Colonic mucosa (tissue), 4 donors: ENCODE measurements around the gene SLC25A21. TPM values are rescaled to one million over a fixed set of nuclear protein-coding genes. Genes with fewer than 3 reads are reported as not detected.

Source experiments
- DNase-seq: peaks from one replicate; pipeline ENCODE4 v3.0.0-alpha.2; 2020
- H3K27ac ChIP-seq: fragments of 200-600 bp; one replicate; pipeline ENCODE4 v1.8.0; 2021
- H3K27me3 ChIP-seq: fragments of 200-600 bp; one replicate; pipeline ENCODE4 v1.8.0; 2021
- H3K36me3 ChIP-seq: fragments of 200-600 bp; one replicate; pipeline ENCODE4 v1.8.0; 2021
- H3K4me1 ChIP-seq: fragments of 200-600 bp; one replicate; pipeline ENCODE4 v1.8.0; 2021; ENCODE audit warnings: mild to moderate bottlenecking
- H3K4me3 ChIP-seq: fragments of 200-600 bp; one replicate; pipeline ENCODE4 v1.8.0; 2021
- H3K9ac ChIP-seq, 2 donors: one replicate each; pipeline ENCODE4 v1.7.0; 2013; ENCODE audit warnings: control low read depth in 2 of 2, low read depth in 2 of 2, low read length in 2 of 2
- H3K9me3 ChIP-seq: fragments of 200-600 bp; one replicate; pipeline ENCODE4 v1.8.0; 2021
- intact Hi-C: fragments of 100-400 bp; cut with DNase I; formaldehyde crosslinking; loops from one replicate; pipeline ENCODE4 v1.14.1; 2022
- total RNA-seq, 2 donors: library from RNA; stranded (reverse); fragmentation: NEBNext Ultra II Directional in 1 of 2; extraction: Animal tissue kit (Norgen Biotek cat#: 25700) in 1 of 2; gene quantifications; one replicate each; pipeline ENCODE4 v1.2.1, GENCODE V29; 2021
- TF ChIP-seq, protein P1 (sequence below): fragments of 200-600 bp; IDR thresholded peaks from one replicate; pipeline ENCODE4 v1.8.0; 2022; ENCODE audit warnings: antibody characterized with exemption, mild to moderate bottlenecking
- donor health status: healthy.
- donor health status: DM: no; HTN: no; CAD: no.
- donor health status: DM: no; HTN: no; CAD: no.

SLC25A21 gene
- total RNA-seq, 2 donors from 2014 or later = 0.77 to 0.82 TPM

GRCh38 chr14:36767603-36768281 lies 404.7 kb downstream of the SLC25A21 start:
- no peak overlapping the region for H3K9ac ChIP-seq
- no peaks in the 10 kb centered on the region for H3K27me3 ChIP-seq
- H3K4me3 ChIP-seq = no peak overlapping the region
- no peak overlapping the region for H3K27ac ChIP-seq
- TF ChIP-seq, protein P1, sequence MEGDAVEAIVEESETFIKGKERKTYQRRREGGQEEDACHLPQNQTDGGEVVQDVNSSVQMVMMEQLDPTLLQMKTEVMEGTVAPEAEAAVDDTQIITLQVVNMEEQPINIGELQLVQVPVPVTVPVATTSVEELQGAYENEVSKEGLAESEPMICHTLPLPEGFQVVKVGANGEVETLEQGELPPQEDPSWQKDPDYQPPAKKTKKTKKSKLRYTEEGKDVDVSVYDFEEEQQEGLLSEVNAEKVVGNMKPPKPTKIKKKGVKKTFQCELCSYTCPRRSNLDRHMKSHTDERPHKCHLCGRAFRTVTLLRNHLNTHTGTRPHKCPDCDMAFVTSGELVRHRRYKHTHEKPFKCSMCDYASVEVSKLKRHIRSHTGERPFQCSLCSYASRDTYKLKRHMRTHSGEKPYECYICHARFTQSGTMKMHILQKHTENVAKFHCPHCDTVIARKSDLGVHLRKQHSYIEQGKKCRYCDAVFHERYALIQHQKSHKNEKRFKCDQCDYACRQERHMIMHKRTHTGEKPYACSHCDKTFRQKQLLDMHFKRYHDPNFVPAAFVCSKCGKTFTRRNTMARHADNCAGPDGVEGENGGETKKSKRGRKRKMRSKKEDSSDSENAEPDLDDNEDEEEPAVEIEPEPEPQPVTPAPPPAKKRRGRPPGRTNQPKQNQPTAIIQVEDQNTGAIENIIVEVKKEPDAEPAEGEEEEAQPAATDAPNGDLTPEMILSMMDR = no peak
- H3K36me3 ChIP-seq = no peaks in the 10 kb centered on the region
- DNase-seq = no peak
- no peaks in the 10 kb centered on the region for H3K4me1 ChIP-seq
- H3K9me3 ChIP-seq = no peaks in the 10 kb centered on the region
- intact Hi-C loops = no loop called here

DNA sequence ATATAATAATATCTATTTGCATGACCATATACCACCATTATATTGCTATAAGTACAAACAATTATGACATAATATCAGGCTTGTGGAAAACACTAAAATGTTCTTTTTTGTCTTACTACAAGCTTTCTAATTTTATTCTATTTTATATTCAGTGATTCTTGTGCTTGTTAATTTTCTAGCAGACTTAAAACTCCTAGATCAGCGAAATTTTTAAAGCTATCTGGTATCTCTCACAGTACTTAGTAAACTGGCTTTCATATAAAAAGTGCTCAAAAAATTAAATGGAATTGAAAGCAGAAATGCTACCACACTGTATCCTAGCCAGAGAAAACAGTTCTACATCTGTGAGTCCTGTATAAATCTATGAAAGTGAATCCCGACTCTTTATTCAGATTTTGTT lies 405.4 kb downstream of the SLC25A21 start:
- no peaks in the 10 kb centered on the region for H3K9me3 ChIP-seq
- no peaks in the 10 kb centered on the region for H3K4me1 ChIP-seq
- no peak overlapping the region for H3K9ac ChIP-seq
- intact Hi-C loops = no loop called here
- no peak overlapping the region for H3K27ac ChIP-seq
- H3K36me3 ChIP-seq = no peaks in the 10 kb centered on the region
- no peak overlapping the region for H3K4me3 ChIP-seq
- DNase-seq = no peak
- TF ChIP-seq, protein P1 = no peak
- H3K27me3 ChIP-seq = no peaks in the 10 kb centered on the region

- Histone ChIP-seq H3K4me3 (no peak overlapping the region), H3K4me1 (no peaks in the 10 kb centered on the region), H3K9me3 (no peaks in the 10 kb centered on the region), H3K27ac (no peak overlapping the region), H3K27me3 (no peaks in the 10 kb centered on the region), H3K9ac (no peak overlapping the region), H3K36me3 (no peaks in the 10 kb centered on the region)
- intact Hi-C loops = no loop called here
- TF ChIP-seq, protein P1 = no peak
- DNase-seq = no peak
Measured at GRCh38 chr14:36757734-36758601, 414.4 kb downstream of the SLC25A21 start.

- Histone ChIP-seq H3K36me3 (no peaks in the 10 kb centered on the region), H3K4me3 (no peak overlapping the region), H3K9ac (no peak overlapping the region), H3K4me1 (peaks cover 5% of the 10 kb centered on the region), H3K9me3 (no peaks in the 10 kb centered on the region), H3K27me3 (no peaks in the 10 kb centered on the region), H3K27ac (no peak overlapping the region)
- TF ChIP-seq, protein P1 = no peak
- intact Hi-C loops = no loop called here
- no peak for DNase-seq
Measured at GRCh38 chr14:36756226-36756625, 416.2 kb downstream of the SLC25A21 start.

DNA sequence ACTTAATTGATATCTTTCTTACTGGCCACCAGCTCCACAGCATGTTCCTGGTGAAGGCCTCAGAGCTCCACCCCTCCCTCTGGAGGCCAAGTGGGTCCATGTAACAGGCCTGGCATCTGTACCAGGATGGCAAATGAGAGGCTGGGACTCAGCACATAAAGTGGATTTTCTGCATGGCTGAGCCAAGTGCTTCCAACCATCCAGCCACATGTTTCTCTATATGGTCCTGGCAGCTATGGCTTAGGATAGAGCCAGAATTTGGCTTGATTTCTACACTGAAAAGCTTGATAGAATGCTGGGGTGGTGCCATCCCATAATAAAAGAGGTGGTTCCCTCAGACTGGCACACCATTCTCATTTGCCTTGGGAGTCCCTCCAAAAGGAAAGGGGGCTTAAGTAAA lies 416.6 kb downstream of the SLC25A21 start:
- no peaks in the 10 kb centered on the region for H3K9me3 ChIP-seq
- TF ChIP-seq, protein P1 = no peak
- intact Hi-C loops = no loop called here
- peaks cover 6% of the 10 kb centered on the region for H3K4me1 ChIP-seq
- no peaks in the 10 kb centered on the region for H3K27me3 ChIP-seq
- DNase-seq = no peak
- no peaks in the 10 kb centered on the region for H3K36me3 ChIP-seq
- no peak overlapping the region for H3K27ac ChIP-seq
- H3K4me3 ChIP-seq = no peak overlapping the region
- no peak overlapping the region for H3K9ac ChIP-seq
